ENCODE results near the gene PRTG. TPM values are rescaled to one million over a fixed set of nuclear protein-coding genes. Genes with fewer than 3 reads are reported as not detected.
A peak's percentile ranks its signal among the peaks of the same experiment; 100 is the strongest.

Gene PRTG
- polyA plus RNA-seq, 6 donors from 2014 or later: not detected

DNA sequence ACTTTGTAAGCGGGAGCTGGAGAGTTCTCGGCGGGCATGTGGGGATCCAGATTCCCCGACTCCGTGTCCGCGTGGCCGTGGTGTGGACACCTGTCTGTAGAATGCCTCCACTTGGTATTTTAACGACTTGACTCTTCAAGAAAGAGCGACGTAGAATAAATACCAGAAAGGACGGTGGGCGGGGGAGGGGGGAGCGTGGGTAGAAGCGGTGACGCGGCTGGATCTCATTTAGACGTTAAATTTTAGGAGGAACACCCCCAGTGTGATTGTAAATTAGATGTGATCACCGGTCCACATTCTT is 154.2 kb downstream of the PRTG start:
- Mint-ChIP-seq H3K4me3 (peak overlapping the region in 6 of 8 donors; percentile 61 to 78 (median 74)), H3K27me3 (peaks cover 37 to 52% (median 40%) of the 10 kb centered on the region in 3 donors), H3K27ac (no peak overlapping the region), H3K36me3 (no peaks in the 10 kb centered on the region), H3K4me1 (peaks cover 0 to 3% (median 0%) of the 10 kb centered on the region in 3 donors), H3K9me3 (peaks cover 2 to 12% (median 8%) of the 10 kb centered on the region in 7 donors)
- ATAC-seq (ENCODE audit: low read depth in 2 of 2) (no peak), DNase-seq (no peak)

DNA sequence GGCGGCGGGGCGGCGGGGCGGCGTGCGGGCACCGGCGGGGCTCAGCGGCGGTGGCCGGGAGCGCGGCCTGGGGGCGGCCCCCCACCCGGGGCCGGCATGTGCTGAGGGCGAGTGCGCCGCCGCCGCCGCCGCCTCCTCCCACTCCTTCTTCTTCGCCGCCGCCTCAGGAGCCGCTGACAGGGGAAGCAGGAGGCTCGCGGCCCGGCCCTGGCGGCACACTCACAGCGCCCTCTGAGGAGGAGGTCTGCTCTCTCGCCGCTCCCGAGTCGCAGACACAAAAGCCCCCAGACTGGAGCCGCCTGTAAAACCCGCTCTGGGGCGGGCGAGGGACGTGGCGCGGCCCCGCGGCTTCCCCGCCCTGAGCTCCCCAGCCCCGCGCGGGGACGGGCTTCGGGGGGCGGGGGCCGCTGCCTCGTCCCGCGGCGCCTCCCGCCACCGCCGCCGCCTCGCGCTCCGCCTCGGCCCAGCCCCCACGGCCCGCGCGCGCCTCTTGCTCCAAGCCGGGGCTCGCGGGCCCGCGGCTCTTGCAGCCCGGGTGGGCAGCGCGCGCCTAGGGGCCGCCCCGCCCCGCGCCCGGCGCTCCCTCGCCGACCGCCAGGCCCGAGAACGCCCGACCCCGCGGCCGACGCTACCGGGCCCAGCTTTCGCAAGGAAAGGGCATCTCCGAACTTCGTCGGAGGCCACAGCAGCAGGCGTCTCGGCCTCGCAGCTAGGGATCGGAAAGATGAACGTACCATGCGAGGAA is 154.7 kb downstream of the PRTG start, which contains the start of gene PYGO1:
Gene PYGO1 (minus strand): TSS at position 276 of the 745 bp plus-strand sequence. CDS start 462 bp downstream, outside the sequence.
- H3K4me1 Mint-ChIP-seq: peaks cover 0 to 3% (median 0%) of the 10 kb centered on the region in 3 donors

DNA sequence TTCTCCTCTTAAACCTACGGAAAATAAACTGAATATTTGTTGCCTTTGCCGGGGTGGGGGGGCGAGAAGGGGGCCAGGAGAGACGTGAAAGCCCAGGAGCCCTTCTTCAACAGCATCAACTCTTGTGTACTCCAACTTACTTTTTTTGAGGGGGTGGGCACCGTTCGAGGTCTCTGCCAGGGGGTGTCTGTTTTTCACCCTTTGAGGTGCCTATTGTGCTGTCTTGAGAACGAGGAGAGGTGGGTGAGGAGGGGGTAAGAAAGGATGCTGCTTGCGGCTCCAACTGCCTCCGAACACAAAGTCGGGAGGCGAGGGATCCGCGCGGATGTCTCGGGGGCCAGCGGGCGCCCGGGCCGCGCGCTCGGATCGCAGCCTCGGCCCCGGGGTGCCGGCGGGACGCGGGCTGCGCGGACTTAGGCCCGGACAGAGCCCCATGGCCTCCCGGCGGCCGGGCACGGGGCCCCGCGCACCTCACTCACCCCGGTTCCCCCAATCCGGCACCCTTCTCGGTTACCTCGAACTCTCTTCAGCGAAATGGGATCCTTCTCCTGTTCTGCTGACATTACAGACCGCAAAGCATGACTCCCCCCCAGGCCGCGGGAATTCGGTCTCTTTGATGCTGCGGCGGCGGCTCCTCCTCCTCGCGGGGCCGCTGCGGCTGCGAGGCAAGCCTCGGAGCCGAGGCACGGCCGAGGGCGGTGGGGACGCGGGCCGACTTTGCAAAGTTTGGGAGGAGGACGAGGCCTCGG is 155.5 kb downstream of the PRTG start:
- Mint-ChIP-seq H3K4me3 (peak overlapping the region in 5 of 8 donors; percentile 44 to 79 (median 71)), H3K27ac (no peak overlapping the region), H3K4me1 (peaks cover 0 to 3% (median 0%) of the 10 kb centered on the region in 3 donors), H3K36me3 (no peaks in the 10 kb centered on the region), H3K9me3 (peaks cover 0 to 8% (median 2%) of the 10 kb centered on the region in 7 donors), H3K27me3 (peaks cover 40 to 52% (median 42%) of the 10 kb centered on the region in 3 donors)
- DNase-seq: peak; percentile 11
- ATAC-seq (ENCODE audit: low read depth in 2 of 2): peak; percentile 37 to 42

More for the DNA sequence above, 154.7 kb downstream of the PRTG start, which contains the start of gene PYGO1:
- ATAC-seq (ENCODE audit: low read depth in 2 of 2) (peak; percentile 71 to 77), DNase-seq (peak; percentile 20)
- Mint-ChIP-seq H3K9me3 (peaks cover 0 to 12% (median 7%) of the 10 kb centered on the region in 7 donors), H3K27ac (no peak within 1 kb of the TSS), H3K4me3 (peak within 1 kb of the TSS; percentile 61 to 79 (median 73)), H3K36me3 (no peaks in the 10 kb centered on the region), H3K27me3 (peaks cover 40 to 52% (median 40%) of the 10 kb centered on the region in 3 donors)

DNA sequence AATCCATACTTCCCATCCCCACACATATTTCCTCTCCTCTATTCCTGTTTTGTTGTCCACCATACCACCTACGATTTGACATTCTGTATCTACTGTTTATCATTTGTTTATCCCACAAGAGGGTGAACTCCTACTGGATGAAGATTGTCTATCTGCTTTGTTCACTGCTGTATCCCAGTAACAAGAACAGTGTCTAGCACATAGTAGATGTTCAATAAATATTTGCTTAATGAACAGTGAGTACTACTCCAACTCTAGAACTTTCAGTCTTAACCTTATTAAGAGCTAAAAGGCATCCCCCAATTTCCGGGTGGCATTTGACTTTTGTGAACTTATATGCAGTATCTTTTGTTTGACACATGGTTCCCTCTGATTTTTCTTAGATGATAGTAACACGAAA is 156.1 kb downstream of the PRTG start:
- ATAC-seq (ENCODE audit: low read depth in 2 of 2) (no peak), DNase-seq (no peak)
- no peak overlapping the region for H3K4me3 Mint-ChIP-seq
- H3K9me3 Mint-ChIP-seq: peaks cover 0 to 8% (median 2%) of the 10 kb centered on the region in 7 donors
- H3K36me3 Mint-ChIP-seq: no peaks in the 10 kb centered on the region
- H3K27me3 Mint-ChIP-seq: peaks cover 43 to 55% (median 44%) of the 10 kb centered on the region in 3 donors
- H3K4me1 Mint-ChIP-seq: peaks cover 0 to 3% (median 0%) of the 10 kb centered on the region in 3 donors
- no peak overlapping the region for H3K27ac Mint-ChIP-seq

DNA sequence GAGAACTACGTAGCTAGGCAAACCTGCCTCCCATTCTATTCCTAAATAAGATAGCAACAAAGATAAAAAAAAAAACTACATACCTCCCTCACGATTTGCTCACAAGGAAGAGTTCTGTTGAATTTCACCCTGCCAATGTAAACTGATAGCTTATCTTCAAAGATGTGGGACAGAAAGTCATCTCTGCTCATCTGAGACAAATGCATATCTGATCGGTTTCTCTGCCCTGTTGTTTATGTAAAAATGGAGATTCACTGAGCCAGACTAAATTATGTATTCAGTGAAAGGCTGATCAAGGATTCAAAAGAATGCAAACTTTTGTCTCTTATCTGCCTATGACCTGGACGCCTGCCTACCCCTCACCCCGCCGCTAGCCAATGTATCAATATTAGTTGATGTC is 166.0 kb downstream of the PRTG start:
- Mint-ChIP-seq H3K27ac (no peak overlapping the region), H3K4me1 (no peaks in the 10 kb centered on the region), H3K27me3 (peaks cover 21 to 32% (median 23%) of the 10 kb centered on the region in 3 donors), H3K4me3 (no peak overlapping the region), H3K36me3 (no peaks in the 10 kb centered on the region), H3K9me3 (peaks cover 0 to 7% (median 0%) of the 10 kb centered on the region in 7 donors)
- ATAC-seq (ENCODE audit: low read depth in 2 of 2) (no peak), DNase-seq (no peak)

DNA sequence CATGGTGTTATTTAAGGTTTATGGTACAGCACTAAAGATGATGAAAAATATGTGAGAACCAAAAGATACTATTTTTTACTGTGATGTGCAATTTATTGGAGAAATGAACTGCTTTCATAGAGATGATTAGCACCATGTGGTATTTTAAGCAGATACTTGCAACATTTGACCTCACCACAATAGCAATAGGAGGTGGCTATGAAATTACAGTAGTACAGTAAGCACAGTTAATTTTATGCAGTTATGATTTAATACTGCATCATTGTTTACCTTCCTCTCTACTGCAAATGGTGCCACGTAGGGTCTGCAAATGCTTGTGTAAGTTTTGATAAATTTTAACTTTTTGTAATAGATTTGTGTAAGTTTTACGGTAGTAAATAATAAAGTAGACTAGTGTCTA is 168.9 kb downstream of the PRTG start:
- ATAC-seq (ENCODE audit: low read depth in 2 of 2) (no peak), DNase-seq (no peak)
- no peaks in the 10 kb centered on the region for H3K4me1 Mint-ChIP-seq
- no peak overlapping the region for H3K4me3 Mint-ChIP-seq
- H3K36me3 Mint-ChIP-seq: peaks cover 0 to 7% of the 10 kb centered on the region in 2 donors
- peaks cover 10 to 28% (median 28%) of the 10 kb centered on the region in 3 donors for H3K27me3 Mint-ChIP-seq
- H3K9me3 Mint-ChIP-seq: peaks cover 0 to 18% (median 3%) of the 10 kb centered on the region in 7 donors
- H3K27ac Mint-ChIP-seq: no peak overlapping the region

DNA sequence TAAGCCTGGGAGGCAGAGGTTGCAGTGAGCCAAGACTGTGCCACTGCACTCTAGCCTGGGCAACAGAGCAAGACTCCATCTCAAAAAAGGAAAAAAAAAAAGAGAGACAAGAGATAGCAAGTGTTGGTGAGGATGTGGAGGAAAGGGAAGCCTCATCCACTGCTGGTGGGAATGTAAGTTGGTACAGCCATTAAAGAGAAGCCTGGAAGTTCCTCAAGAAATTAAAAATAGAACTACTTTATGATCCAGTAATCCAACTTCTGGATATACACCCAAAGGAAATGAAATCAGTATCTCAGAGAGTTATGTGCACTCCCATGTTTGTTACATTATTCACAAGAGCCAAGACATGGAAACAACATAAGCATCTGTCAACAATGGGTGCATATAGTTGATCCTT is 169.7 kb downstream of the PRTG start:
- Mint-ChIP-seq H3K4me3 (no peak overlapping the region), H3K27me3 (peaks cover 10 to 28% (median 28%) of the 10 kb centered on the region in 3 donors), H3K4me1 (no peaks in the 10 kb centered on the region), H3K36me3 (peaks cover 0 to 7% of the 10 kb centered on the region in 2 donors), H3K27ac (no peak overlapping the region), H3K9me3 (peaks cover 0 to 18% (median 3%) of the 10 kb centered on the region in 7 donors)
- ATAC-seq (ENCODE audit: low read depth in 2 of 2) (no peak), DNase-seq (no peak)

DNA sequence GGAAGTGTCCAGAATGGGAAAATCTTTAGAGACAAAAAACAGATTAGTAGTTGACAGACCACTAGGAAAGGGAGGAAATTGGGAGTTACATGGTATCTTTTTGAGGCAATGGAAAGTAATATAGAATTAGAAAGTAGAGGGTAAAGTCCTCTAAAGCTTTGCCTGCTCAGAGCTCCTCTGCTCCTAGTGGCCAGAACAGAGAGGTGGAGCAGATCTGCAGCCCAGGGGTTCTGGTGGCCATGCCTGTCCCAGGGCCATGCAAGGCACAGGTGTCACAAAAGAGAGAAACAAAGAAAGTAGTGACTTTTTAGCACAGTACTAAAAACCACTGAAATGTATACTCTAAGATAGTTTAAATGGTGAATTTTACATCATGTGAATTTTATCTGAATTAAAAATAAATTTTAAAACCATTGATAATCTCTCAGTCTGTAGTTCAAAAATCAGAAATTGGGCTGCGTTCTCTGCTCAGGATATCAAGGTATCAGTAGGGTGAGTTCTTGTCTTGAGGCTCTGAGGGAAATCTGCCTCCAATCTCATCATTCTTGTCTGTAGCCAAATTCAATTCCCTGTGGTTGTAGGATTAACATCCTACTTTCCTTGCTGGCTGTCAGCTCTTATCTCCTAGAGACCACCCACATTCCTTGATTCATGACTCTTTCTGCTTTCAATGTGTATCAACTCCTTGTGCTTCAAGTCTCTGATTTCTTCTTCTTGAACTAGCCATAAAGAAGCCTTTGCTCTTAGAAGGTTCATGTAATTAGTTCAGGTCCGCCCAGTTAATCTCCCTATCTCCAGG is 178.4 kb downstream of the PRTG start:
- DNase-seq (no peak), ATAC-seq (ENCODE audit: low read depth in 2 of 2) (no peak)
- Mint-ChIP-seq H3K27ac (peak overlapping the region in 1 of 6 donors; percentile 45), H3K4me1 (no peaks in the 10 kb centered on the region), H3K4me3 (no peak overlapping the region), H3K36me3 (no peaks in the 10 kb centered on the region), H3K9me3 (peaks cover 6 to 37% (median 22%) of the 10 kb centered on the region in 7 donors), H3K27me3 (peaks cover 0 to 4% (median 0%) of the 10 kb centered on the region in 3 donors)

DNA sequence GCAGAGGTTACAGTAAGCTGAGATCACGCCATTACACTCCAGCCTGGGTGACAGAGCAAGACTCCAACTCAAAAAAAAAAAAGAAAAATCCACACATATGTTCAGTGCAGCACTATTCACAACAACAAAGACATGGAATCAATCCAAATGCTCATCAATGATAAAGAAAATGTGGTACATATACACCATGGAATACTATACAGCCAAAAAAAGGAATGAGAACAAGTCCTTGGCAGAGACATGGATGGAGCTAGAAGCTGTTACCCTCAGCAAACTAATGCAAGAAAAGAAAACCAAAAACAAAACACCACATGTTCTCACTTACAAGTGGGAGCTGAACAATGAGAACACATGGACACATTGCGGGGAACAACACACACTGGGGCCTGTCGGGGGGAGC is 180.4 kb downstream of the PRTG start:
- no peak overlapping the region for H3K4me3 Mint-ChIP-seq
- no peaks in the 10 kb centered on the region for H3K4me1 Mint-ChIP-seq
- ATAC-seq (ENCODE audit: low read depth in 2 of 2) (no peak), DNase-seq (no peak)
- peaks cover 3 to 39% (median 23%) of the 10 kb centered on the region in 7 donors for H3K9me3 Mint-ChIP-seq
- no peaks in the 10 kb centered on the region for H3K36me3 Mint-ChIP-seq
- no peak overlapping the region for H3K27ac Mint-ChIP-seq
- peaks cover 0 to 3% (median 3%) of the 10 kb centered on the region in 3 donors for H3K27me3 Mint-ChIP-seq

Other genes with a start within 250 kb of the PRTG start
- 1 to 10 TPM in 1 of 6 donors, under 1 TPM in 1, not detected in 4; 0.19 to 1.2 TPM for gene DNAAF4, start 234.9 kb downstream of the PRTG start, polyA plus RNA-seq (ENCODE audit: low read depth in 6 of 6)
- gene PYGO1, start 154.8 kb downstream of the PRTG start, polyA plus RNA-seq (ENCODE audit: low read depth in 6 of 6): not detected

All from naive B cell (primary cell).